T follicular helper cell (primary cell): ENCODE results near the gene ATP9B.
"Not testable (repeated sequence)": the region's sequence is repeated elsewhere in the genome, so short reads cannot be mapped to it uniquely, and the experiment has no call there.

ENCODE experiments used
- DNase-seq: peaks from one replicate; pipeline ENCODE4 v3.0.0-alpha.2; 2020; ENCODE audit warnings: low read depth

ATP9B gene

GRCh38 chr18:79285191-79285590 is 216.0 kb downstream of the ATP9B start:
- not testable (repeated sequence) for DNase-seq

GRCh38 chr18:79290409-79290808 is 221.2 kb downstream of the ATP9B start:
- not testable (repeated sequence) for DNase-seq

DNA sequence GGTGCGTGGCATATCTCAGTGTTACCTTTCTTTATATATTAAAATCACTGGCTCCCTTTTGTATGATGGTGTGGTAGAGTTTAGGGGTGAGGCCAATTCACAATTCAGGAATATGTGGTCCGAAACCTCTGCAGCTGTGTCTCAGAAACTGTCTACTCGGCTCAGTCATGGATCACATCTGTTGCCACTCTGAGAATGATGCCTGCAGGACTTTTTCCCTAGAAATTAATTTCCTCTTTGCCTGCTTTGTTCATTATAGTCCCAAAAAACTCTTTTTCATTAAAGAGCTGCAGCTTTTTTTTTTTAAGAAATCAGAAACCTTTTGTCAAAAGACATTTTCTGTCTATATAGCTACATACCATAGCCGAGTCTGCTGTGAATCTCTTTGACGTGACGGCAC is 221.7 kb downstream of the ATP9B start:
- no peak for DNase-seq

GRCh38 chr18:79294235-79294634 is 225.0 kb downstream of the ATP9B start:
- no peak for DNase-seq

GRCh38 chr18:79299272-79299671 is 230.1 kb downstream of the ATP9B start:
- no peak for DNase-seq

GRCh38 chr18:79299711-79300110 is 230.5 kb downstream of the ATP9B start:
- DNase-seq: no peak

DNA sequence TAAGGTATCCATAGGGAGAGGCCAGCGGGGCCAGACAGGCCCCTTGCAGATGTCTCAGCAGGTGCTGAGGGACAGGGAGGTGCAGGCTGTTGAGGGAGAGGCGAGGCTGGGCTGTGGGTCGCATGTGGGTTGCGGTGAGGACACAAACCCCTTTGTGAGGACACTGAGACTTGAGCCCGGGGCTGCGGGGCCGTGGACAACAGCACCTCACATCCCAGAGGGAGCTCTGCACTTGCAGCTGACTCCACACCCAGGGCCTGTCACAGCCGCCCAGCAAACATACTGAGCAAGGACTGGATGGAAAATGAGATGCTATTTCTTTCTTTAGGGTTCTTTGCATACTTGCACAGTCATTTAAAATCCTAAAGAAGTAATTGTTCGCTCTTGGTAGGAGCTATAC is 231.2 kb downstream of the ATP9B start:
- DNase-seq: no peak

GRCh38 chr18:79302120-79302519 is 232.9 kb downstream of the ATP9B start:
- DNase-seq: no peak

GRCh38 chr18:79305911-79306310 is 236.7 kb downstream of the ATP9B start:
- DNase-seq: no peak

DNA sequence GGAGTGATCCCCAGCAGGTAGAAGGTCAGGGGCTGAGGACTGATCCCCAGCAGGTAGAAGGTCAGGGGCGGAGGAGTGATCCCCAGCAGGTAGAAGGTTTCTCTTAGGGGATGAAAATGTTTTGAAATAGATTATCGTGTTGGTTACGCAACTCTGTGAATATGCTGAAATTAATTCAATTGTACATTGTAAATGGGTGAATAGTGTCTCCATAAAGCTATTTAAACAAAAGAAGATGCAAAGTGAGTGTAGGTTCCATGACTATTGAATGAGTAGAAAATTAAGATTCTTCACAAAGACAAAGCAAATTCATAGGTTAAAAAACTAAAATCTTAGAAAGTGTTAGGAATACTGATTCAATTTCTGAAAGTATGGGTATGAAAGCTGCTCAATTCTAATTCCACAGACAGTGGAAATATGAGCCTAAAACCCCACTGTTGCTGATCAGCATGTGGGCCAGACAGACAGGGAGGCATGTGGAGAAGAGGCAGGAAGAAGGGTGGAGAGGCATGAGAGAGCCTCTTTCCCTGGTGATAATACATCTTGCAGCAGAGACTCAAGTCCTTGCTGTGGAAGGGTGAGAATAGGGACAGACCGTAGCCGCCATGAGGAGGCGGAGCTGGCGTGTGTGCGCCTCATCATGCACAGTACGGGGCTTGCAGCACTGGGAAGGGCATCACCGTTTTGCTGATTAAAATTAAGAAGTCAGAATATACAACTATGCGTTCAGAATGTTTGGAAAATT is 240.6 kb downstream of the ATP9B start:
- DNase-seq: no peak

DNA sequence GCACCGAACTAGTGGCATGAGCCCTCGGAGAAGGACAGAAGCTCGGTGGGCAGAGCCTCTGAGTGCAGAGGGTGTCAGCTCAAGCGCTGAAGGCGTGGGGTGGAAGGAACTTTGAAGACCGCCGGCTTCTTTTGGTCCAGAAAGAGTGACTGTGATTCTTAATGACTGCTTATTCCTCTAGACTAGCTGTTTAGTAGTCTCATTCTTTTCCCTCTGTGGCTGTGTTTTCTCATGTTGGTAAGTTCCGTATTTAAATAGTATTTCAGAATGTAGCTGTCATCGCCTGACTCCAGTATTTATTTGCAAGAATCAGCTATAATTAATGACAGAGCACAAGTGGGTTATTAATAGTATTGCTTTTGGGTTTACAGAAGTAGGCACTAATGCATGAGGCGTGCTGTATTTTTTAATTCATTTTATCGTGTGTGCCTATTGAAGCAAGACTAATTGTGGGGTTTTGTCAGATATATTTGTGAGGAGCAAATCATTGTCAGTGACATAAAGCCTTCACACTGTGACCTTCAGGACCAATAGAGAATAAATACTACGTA is 245.7 kb downstream of the ATP9B start:
- no peak for DNase-seq

DNA sequence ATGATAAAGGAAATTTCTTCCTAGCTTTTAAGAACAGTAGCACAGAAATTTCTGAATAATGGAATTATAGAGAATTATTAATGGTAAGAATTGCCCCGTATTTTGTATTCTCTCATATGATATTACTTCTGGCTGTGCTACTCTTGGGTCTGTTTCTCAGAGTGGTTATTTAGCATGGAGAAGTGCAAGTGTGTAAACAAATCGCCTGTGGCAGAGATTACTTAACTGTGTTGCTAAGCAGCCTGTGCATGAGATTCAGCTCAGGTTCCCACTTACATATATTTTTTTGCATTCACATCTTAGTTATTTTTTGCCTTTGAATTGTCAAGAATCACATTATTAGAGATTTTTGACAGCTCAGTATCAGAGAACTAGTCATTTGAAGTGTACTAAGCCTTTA is 246.4 kb downstream of the ATP9B start:
- no peak for DNase-seq

DNA sequence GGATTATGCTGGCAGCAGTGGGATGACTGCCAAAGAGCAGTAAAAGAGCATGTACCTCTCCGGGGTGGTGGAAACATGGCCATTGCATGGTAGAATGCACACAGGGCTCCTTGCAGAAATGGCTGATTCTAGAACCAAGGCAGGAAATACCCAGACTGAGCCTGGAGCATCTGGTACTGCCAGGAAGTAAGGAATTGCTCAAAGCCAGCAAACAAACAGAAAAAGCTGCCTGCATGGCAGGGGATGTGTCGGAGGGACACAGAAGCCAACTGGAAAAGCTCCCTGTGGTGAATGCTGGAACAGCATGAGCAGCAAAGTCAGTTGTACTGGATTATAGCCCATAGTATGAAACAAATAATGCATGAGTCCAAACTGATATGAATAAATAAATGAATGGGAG is 248.5 kb downstream of the ATP9B start:
- DNase-seq: no peak

DNA sequence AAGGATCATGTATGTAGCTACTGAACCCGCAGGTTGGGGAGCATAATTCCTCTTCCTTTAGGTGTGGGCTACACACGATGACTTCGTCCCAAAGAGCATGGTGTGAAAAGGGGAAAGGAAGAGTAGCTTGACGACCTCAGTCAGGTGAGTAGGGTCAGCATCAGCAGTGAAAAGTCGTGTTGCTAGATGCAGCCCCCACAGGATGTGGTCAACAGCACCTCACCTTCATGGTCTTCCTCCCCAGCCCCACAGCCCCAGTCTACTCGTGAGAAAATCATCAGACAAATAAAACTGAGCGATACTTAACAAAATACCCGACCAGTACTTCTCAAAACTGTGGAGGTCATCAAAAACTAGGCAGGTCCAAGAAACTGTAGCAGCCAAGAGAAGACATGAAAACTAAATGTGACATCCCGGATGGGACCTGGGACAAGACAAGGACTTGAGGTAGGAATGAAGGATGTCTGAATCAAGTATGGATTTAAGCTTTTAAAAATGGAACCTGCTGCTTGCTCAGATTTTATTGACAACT is 249.0 kb downstream of the ATP9B start:
- no peak for DNase-seq

DNA sequence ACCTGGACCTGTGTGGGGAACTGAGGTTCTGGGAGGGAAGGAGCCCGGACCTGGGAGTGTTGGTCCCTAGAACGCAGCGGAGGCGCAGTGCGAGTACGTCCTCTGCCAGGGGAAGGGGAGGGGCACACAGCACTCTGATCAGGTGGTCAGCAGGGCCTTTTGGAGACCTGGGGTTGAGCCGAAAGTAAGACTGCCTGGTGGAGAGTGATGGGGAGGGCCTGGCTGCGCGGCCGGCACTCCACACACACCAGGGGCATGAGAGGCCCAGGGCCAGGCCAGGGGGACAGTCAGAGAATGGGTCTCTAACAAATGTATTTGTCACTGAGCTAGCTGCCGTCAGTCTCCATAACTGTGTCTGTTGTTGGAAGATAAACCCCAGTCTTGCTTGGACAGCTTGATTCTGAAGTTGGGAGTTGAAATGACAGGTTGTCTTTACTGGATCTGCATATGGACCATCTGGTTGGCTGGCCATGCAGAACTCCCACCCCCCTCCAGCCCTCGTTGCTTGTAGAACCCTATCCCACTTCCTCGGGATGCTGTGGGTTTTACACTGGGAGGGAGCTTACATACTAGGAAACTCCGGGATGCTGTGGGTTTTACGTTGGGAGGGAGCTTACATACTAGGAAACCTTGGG is 251.1 kb downstream of the ATP9B start:
- no peak for DNase-seq

DNA sequence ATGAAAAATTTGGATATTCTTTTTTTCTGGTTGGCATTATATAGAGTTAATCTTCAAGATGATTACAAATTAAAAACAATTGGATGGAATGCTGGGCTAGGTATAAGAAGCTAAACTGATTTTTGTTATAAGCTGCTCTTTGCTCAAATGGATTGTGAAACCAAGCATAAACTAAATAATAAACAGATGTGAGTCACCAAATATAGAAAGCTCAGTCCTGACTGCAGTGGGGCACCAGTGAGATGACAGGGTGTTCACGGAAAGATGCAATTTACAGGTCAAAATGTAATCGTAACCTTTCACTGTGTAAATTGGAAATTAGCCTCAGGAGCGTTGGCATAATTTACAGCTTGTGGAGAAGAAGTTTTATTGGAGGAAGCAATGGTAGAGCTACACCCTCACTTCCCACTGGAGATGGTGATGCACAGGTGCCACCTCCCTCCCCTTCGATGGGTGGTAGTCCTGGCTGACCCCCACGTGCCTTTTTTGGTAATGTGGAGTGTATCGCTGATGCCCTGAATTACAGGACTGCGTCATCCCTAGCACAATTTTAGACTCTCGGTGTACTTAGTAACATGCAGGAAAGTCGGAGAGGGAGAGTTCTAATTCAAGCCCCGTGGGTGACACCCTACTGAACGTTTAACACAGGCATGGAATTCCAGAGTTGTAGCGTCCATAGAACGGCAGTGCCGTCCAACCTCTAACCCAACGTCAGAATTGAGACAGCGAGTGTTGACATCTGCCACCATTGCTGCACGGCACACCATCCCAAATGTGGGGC is 252.6 kb downstream of the ATP9B start:
- no peak for DNase-seq

- DNase-seq: no peak
Observed at GRCh38 chr18:79322441-79322840, 253.2 kb downstream of the ATP9B start.

DNA sequence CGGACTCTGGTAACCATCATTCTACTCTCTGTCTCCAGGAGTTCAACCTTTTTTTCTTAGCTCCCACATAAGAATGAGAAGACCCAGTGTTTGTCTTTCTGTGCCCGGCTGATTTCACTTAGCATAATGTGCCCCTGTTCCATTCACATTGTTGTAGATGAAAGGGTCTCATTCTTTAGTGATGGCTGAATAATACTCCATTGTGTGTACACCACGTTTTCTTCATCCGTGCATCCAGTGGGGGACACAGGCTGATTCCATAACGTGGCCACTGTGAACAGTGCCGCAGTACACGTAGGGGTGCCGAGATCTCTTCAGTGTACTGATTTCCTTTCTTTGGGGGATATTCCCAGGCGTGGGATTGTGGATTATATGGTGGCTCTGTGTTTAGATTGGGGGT is 254.3 kb downstream of the ATP9B start:
- DNase-seq: no peak

GRCh38 chr18:79326413-79327198 is 257.4 kb downstream of the ATP9B start:
- DNase-seq: no peak

DNA sequence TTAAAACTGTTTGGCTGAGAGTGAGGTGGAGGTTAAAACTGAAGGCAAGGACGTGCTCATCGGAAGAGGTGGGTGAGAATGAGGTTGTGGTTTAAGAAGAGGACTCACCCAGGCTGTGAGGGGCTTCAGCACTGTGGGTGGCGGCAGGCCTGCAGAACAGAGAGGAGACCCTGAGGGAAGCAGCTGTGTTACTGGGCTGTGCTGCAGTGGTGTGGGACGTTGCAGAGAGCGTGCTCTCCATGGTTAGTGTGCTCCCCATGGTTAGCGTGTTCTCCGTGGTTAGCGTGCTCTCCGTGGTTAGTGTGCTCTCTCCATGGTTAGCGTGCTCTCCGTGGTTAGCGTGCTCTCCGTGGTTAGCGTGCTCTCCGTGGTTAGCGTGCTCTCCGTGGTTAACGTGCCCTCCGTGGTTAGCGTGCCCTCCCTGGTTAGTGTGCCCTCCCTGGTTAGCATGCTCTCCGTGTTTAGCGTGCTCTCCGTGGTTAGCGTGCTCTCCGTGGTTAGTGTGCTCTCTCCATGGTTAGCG is 258.1 kb downstream of the ATP9B start:
- DNase-seq: no peak

DNA sequence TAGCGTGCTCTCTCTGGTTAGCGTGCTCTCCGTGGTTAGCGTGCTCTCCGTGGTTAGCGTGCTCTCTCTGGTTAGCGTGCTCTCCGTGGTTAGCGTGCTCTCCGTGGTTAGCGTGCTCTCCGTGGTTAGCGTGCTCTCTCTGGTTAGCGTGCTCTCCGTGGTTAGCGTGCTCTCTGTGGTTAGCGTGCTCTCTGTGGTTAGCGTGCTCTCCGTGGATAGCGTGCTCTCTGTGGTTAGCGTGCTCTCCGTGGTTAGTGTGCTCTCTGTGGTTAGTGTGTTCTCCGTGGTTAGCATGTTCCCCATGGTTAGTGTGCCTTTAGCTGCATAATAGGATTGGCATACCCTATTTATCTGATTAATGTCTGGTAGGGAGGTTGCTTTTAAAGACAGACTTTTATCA is 258.7 kb downstream of the ATP9B start:
- DNase-seq: not testable (repeated sequence)
